GM19328 (cell line): ENCODE data around the gene UGT1A7.

Source experiments
- ATAC-seq: cut with Tn5 transposase; IDR thresholded peaks from one replicate; pipeline ENCODE4 v1.9.1; 2021; ENCODE audit warnings: mild to moderate bottlenecking, moderate library complexity; ENCODE audit not compliant: unreplicated experiment

Gene UGT1A7

GRCh38 chr2:233814056-233814835, 132.5 kb downstream of the UGT1A7 start:
- no peak for ATAC-seq

DNA sequence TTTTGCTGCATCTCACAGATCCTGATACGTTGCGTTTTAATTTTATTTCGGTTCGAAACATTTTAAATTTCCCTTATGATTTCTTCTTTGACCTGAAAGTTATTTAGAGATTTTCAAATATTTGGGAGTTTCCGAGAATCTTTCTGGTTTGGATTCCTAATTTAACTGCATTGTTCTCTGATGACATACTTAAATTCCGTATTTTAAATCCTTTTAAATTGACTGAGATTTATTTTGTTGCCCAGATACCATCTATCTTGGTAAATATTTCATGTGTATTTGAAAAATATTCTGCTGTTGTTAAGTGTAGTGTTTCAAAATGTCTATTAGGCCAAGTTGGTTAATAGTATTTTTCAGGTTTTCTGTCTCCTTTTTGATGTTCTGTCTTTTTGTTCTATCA, 134.2 kb downstream of the UGT1A7 start:
- ATAC-seq: no peak

DNA sequence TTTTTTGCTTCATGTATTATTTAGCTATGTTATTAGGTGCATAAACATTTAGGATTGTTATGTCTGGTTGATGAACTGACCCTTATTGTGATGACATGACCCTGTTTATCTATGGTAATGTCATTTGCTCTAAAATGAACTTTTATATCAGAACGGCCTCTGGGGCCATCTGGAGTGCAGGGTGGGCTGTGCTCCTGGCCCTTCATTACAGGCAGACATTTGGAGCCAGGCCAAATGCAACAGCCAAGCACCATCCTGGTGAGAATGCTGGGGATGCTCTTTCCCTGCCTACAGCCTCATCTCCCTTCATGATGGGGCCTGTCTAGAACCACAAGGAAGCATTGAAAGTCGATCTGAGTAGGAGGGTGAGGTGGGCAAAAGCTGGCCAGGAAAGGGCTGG, 134.6 kb downstream of the UGT1A7 start:
- no peak for ATAC-seq

GRCh38 chr2:233816771-233817170, 135.1 kb downstream of the UGT1A7 start:
- no peak for ATAC-seq

DNA sequence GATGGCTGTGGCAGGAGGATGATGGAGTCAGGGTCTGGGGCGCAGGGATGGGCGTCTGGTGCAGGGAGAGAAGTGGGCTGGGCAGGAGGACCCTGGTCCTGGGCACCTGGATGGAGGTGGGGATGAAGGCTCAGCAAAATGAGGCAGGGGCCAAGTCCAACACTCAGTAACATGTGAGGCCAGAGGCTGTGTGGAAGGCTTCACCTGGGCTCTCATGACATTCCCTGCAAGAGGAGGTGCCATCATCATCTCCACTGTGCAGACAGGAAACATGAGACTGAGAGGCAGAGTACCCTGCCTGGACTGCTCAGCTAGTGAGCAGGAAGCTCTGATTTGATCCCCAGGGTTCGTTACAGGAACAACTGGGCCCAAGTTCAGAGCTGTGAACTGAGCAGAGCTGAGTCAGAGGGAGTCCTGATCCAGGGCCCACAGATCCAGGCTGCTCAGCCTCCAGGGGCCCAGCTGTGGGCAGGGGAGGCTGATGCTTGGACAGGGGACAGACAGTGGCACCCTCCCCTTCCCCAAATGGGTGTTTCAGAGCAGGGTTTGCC, 135.7 kb downstream of the UGT1A7 start:
- ATAC-seq: no peak

DNA sequence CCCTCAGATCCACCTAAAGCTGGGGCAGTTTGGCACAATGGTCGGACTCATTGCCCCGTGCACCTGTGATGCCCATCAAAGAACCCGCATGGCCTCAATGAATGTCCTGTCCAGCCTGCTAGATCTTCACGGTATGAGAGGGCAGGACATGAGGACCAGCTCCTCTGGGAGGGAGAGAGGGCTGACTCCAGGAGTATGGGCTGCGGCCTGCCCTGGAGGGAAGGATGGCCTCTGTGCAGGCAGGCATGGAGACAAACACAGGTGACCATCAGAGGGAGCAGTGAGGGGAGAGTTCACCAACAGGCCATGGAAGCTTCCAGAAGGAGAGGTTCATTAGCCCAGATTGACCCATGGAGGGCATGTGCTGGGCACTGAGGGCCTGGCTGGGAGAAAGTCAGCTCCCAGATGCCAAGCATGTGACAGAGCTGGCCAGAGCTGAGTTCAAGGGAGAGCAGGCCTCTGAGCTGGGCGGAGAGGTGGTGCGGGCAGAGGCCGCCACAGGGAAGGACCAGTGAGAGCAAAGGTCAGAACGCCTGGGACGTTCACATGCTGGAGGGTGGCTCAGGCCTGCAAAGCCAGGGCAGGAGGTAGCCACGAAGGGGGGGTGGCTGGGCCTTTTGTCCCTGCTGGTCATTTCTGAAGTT, 136.4 kb downstream of the UGT1A7 start:
- ATAC-seq: no peak

GRCh38 chr2:233818639-233819621, 137.2 kb downstream of the UGT1A7 start:
- ATAC-seq: no peak

- ATAC-seq: no peak
These were observed 138.4 kb downstream of the UGT1A7 start for GRCh38 chr2:233819884-233820773.

DNA sequence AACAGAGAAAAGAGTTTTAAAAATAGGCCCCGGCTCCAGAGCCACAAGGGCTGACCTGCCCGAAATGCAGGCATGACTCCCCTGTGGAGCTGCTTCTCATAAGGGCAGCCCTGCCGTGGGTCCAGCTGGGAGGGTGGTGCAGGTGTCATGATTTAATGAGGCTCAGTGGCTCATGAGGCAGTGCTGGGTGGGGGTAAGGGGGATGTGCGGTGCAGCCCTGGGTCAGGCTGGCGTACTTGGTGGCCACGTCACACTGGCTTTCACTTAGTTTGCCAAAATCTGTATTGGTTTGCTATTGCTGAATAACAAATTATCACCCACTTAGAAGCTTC, 139.0 kb downstream of the UGT1A7 start:
- ATAC-seq: no peak

GRCh38 chr2:233821196-233821595, 139.5 kb downstream of the UGT1A7 start:
- no peak for ATAC-seq

- ATAC-seq: no peak
These were observed 140.0 kb downstream of the UGT1A7 start for GRCh38 chr2:233821709-233822100.

- no peak for ATAC-seq
These were observed 140.5 kb downstream of the UGT1A7 start for GRCh38 chr2:233822101-233822771.
